Activated CD8-positive, alpha-beta memory T cell treated with anti-CD3 and anti-CD28 coated beads, Interleukin-2, amount 10 ng/mL, durations not matched to agents 7 days and 5 days (primary cell): ENCODE measurements around the gene PAQR9. TPM values are rescaled to one million over a fixed set of nuclear protein-coding genes. Genes with fewer than 3 reads are reported as not detected.

Experiments
- ATAC-seq: fragments of 150-1000 bp; cut with Tn5 transposase; one replicate; pipeline ENCODE4 v1.10.0; 2021; ENCODE audit warnings: moderate library complexity
- CTCF ChIA-PET: fragments of 350-600 bp; sonication (Branson Sonifier 250); formaldehyde crosslinking; loops from one replicate; lab custom pipeline; 2021; ENCODE audit warnings: antibody characterized with exemption; lab: Charles Lee
- DNase-seq: peaks from one replicate; pipeline ENCODE4 v3.0.0-alpha.2; 2020
- H3K27ac Mint-ChIP-seq: one replicate; pipeline ENCODE4 v1.8.0; 2021; ENCODE audit warnings: mild to moderate bottlenecking, mixed read lengths
- H3K27me3 Mint-ChIP-seq: one replicate; pipeline ENCODE4 v1.8.0; 2021; ENCODE audit warnings: mixed read lengths
- H3K36me3 Mint-ChIP-seq: one replicate; pipeline ENCODE4 v1.8.0; 2021; ENCODE audit warnings: mild to moderate bottlenecking, mixed read lengths
- H3K4me1 Mint-ChIP-seq: one replicate; pipeline ENCODE4 v1.8.0; 2021; ENCODE audit warnings: mixed read lengths
- H3K4me3 Mint-ChIP-seq: one replicate; pipeline ENCODE4 v1.8.0; 2021; ENCODE audit warnings: mild to moderate bottlenecking, moderate library complexity, mixed read lengths
- H3K9me3 Mint-ChIP-seq: one replicate; pipeline ENCODE4 v1.8.0; 2022; ENCODE audit warnings: low read depth, mixed read lengths
- total RNA-seq, 2 experiments: library from RNA; stranded (reverse); gene quantifications; one replicate each; pipeline ENCODE4 v1.2.3, GENCODE V29; 2021

Gene PAQR9
- total RNA-seq, 2 experiments from 2014 or later: not detected

- Mint-ChIP-seq H3K27ac (no peak overlapping the region), H3K9me3 (no peaks in the 10 kb centered on the region), H3K36me3 (no peaks in the 10 kb centered on the region), H3K27me3 (peaks cover 41% of the 10 kb centered on the region), H3K4me3 (no peak overlapping the region), H3K4me1 (no peaks in the 10 kb centered on the region)
- ATAC-seq: no peak
- CTCF ChIA-PET: interaction anchor here (0.9 kb wide), 1 partner anchor 8 kb away, joined by 3 read pairs; no protein-coding TSS in a partner anchor
- DNase-seq: no peak
Measured at GRCh38 chr3:142976621-142977398, 13.3 kb upstream of the PAQR9 start.

GRCh38 chr3:142975316-142975995, 12.0 kb upstream of the PAQR9 start:
- CTCF ChIA-PET: interaction anchor here (1.2 kb wide), 1 partner anchor 18 kb away, joined by 3 read pairs; no protein-coding TSS in a partner anchor
- Mint-ChIP-seq H3K9me3 (no peaks in the 10 kb centered on the region), H3K36me3 (no peaks in the 10 kb centered on the region), H3K27me3 (peaks cover 44% of the 10 kb centered on the region), H3K4me3 (no peak overlapping the region), H3K27ac (no peak overlapping the region), H3K4me1 (no peaks in the 10 kb centered on the region)
- DNase-seq (no peak), ATAC-seq (no peak)

GRCh38 chr3:142973217-142974009, 9.9 kb upstream of the PAQR9 start:
- no peak overlapping the region for H3K27ac Mint-ChIP-seq

GRCh38 chr3:142972092-142972753, 8.7 kb upstream of the PAQR9 start:
- H3K36me3 Mint-ChIP-seq: no peaks in the 10 kb centered on the region
- no peak overlapping the region for H3K4me3 Mint-ChIP-seq
- no peak overlapping the region for H3K27ac Mint-ChIP-seq
- peaks cover 54% of the 10 kb centered on the region for H3K27me3 Mint-ChIP-seq
- no peak for ATAC-seq
- DNase-seq: no peak
- no peaks in the 10 kb centered on the region for H3K9me3 Mint-ChIP-seq
- H3K4me1 Mint-ChIP-seq: no peaks in the 10 kb centered on the region
- CTCF ChIA-PET: interaction anchor here (1.2 kb wide), 1 partner anchor 144 kb away, joined by 3 read pairs; no protein-coding TSS in a partner anchor

More at GRCh38 chr3:142973217-142974009, 9.9 kb upstream of the PAQR9 start:
- CTCF ChIA-PET: interaction anchor here (0.7 to 1.2 kb wide), 3 partner anchors 12 to 145 kb away, joined by 3 to 4 read pairs (median 3); no protein-coding TSS in a partner anchor
- H3K9me3 Mint-ChIP-seq: no peaks in the 10 kb centered on the region
- DNase-seq: no peak
- H3K27me3 Mint-ChIP-seq: peaks cover 48% of the 10 kb centered on the region
- H3K4me3 Mint-ChIP-seq: no peak overlapping the region
- H3K36me3 Mint-ChIP-seq: no peaks in the 10 kb centered on the region
- no peaks in the 10 kb centered on the region for H3K4me1 Mint-ChIP-seq
- no peak for ATAC-seq

GRCh38 chr3:142971431-142971830, 8.0 kb upstream of the PAQR9 start:
- no peaks in the 10 kb centered on the region for H3K4me1 Mint-ChIP-seq
- no peaks in the 10 kb centered on the region for H3K36me3 Mint-ChIP-seq
- DNase-seq (no peak), ATAC-seq (no peak)
- H3K4me3 Mint-ChIP-seq: no peak overlapping the region
- no peaks in the 10 kb centered on the region for H3K9me3 Mint-ChIP-seq
- peaks cover 58% of the 10 kb centered on the region for H3K27me3 Mint-ChIP-seq
- CTCF ChIA-PET: no interaction called here
- H3K27ac Mint-ChIP-seq: no peak overlapping the region

- Mint-ChIP-seq H3K4me3 (no peak overlapping the region), H3K27ac (no peak overlapping the region), H3K27me3 (peaks cover 71% of the 10 kb centered on the region), H3K36me3 (no peaks in the 10 kb centered on the region), H3K4me1 (peaks cover 7% of the 10 kb centered on the region), H3K9me3 (no peaks in the 10 kb centered on the region)
- CTCF ChIA-PET: interaction anchor here (1.1 to 1.3 kb wide), 2 partner anchors 9 to 105 kb away, joined by 3 read pairs; no protein-coding TSS in a partner anchor
- DNase-seq: no peak
- ATAC-seq: no peak
Measured at GRCh38 chr3:142968319-142969025, 5.0 kb upstream of the PAQR9 start.

GRCh38 chr3:142966808-142967207, 3.3 kb upstream of the PAQR9 start:
- peaks cover 75% of the 10 kb centered on the region for H3K27me3 Mint-ChIP-seq
- H3K27ac Mint-ChIP-seq: no peak overlapping the region
- H3K36me3 Mint-ChIP-seq: no peaks in the 10 kb centered on the region
- CTCF ChIA-PET: interaction anchor here (1.3 kb wide), 1 partner anchor 103 kb away, joined by 3 read pairs; no protein-coding TSS in a partner anchor
- H3K4me3 Mint-ChIP-seq: no peak overlapping the region
- H3K4me1 Mint-ChIP-seq: peaks cover 14% of the 10 kb centered on the region
- ATAC-seq: no peak
- no peaks in the 10 kb centered on the region for H3K9me3 Mint-ChIP-seq
- DNase-seq: no peak

- Mint-ChIP-seq H3K4me3 (no peak overlapping the region), H3K27ac (no peak overlapping the region), H3K9me3 (no peaks in the 10 kb centered on the region), H3K27me3 (peaks cover 79% of the 10 kb centered on the region), H3K36me3 (no peaks in the 10 kb centered on the region), H3K4me1 (peaks cover 15% of the 10 kb centered on the region)
- CTCF ChIA-PET: interaction anchor here (0.7 to 1.4 kb wide), 2 partner anchors 25 to 137 kb away, joined by 3 read pairs; no protein-coding TSS in a partner anchor
- ATAC-seq: no peak
- DNase-seq: no peak
Measured at GRCh38 chr3:142965581-142965980, 2.1 kb upstream of the PAQR9 start.

GRCh38 chr3:142963234-142963515, 299 bp downstream of the PAQR9 start:
- Mint-ChIP-seq H3K4me1 (peaks cover 18% of the 10 kb centered on the region), H3K27me3 (peaks cover 82% of the 10 kb centered on the region), H3K27ac (no peak overlapping the region), H3K36me3 (no peaks in the 10 kb centered on the region), H3K9me3 (no peaks in the 10 kb centered on the region), H3K4me3 (peak overlapping the region; percentile 70)
- ATAC-seq (peak; percentile 55), DNase-seq (no peak)
- CTCF ChIA-PET: no interaction called here

DNA sequence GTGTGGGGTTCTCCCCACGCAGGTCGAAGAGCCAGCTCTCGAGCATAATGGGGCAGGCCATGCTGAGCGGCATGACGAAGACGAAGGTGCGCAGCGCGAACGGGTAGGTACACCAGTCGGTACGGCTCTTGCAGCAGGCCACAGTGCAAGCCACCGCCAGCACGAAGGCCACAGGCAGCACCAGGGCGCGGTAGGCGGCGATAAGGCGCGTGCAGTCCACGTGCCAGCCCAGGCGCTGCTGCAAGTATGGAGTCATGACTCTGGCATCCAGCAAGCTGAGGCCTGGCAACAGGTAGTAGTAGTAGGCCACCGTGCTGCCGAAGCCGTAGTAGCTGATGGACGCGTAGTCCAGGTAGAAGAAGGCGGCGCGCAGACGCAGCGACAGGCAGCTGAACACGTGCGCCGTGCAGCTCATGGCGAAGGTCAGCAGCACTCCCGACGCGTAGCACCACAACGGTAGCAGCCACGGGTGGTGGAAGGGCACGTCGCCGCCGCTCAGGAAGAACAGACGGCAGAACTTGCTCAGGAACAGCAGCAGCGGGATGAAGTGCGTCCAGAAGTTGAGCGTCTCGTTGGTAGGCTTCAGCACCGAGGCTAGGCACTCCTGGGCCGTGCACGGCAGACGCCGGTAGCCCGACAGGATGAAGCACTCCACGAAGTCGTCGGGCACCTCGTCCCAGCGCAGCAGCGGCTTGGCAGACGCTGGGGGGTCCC, 797 bp downstream of the PAQR9 start:
- Mint-ChIP-seq H3K27me3 (peaks cover 83% of the 10 kb centered on the region), H3K27ac (no peak overlapping the region), H3K9me3 (no peaks in the 10 kb centered on the region), H3K36me3 (no peaks in the 10 kb centered on the region), H3K4me3 (peak overlapping the region; percentile 70), H3K4me1 (peaks cover 18% of the 10 kb centered on the region)
- no peak for ATAC-seq
- DNase-seq: no peak
- CTCF ChIA-PET: interaction anchor here (1.5 kb wide), 1 partner anchor 32 kb away, joined by 3 read pairs; no protein-coding TSS in a partner anchor

GRCh38 chr3:142962175-142962519, 1.3 kb downstream of the PAQR9 start:
- CTCF ChIA-PET: interaction anchor here (1.5 kb wide), 1 partner anchor 31 kb away, joined by 3 read pairs; no protein-coding TSS in a partner anchor
- H3K27me3 Mint-ChIP-seq: peaks cover 84% of the 10 kb centered on the region
- peaks cover 18% of the 10 kb centered on the region for H3K4me1 Mint-ChIP-seq
- DNase-seq: no peak
- H3K9me3 Mint-ChIP-seq: no peaks in the 10 kb centered on the region
- no peak for ATAC-seq
- H3K27ac Mint-ChIP-seq: no peak overlapping the region
- H3K4me3 Mint-ChIP-seq: peak overlapping the region; percentile 70
- no peaks in the 10 kb centered on the region for H3K36me3 Mint-ChIP-seq

DNA sequence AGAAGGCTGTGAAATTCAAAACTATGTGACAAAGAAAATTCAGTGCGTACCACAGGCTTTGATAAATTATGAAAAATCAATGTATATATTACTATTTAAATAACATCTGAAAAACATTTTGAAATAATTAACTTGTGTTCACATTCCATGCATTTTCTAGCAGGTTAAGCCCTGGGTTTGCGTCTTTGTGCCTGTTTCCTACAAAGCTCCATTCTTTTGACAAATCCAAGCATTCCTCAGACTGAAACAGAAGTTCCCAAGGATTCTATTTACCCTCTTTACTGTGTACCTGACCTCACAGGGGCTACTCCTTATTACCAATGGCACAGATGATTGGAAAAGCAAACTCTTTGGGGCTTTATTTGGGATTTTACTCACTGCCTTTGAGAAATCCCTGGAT, 1.9 kb downstream of the PAQR9 start:
- Mint-ChIP-seq H3K9me3 (no peaks in the 10 kb centered on the region), H3K4me3 (no peak overlapping the region), H3K36me3 (no peaks in the 10 kb centered on the region), H3K27me3 (peaks cover 85% of the 10 kb centered on the region), H3K4me1 (peaks cover 18% of the 10 kb centered on the region), H3K27ac (no peak overlapping the region)
- ATAC-seq (no peak), DNase-seq (no peak)
- CTCF ChIA-PET: interaction anchor here (1.0 to 1.5 kb wide), 3 partner anchors 25 to 31 kb away, joined by 3 to 4 read pairs (median 3); no protein-coding TSS in a partner anchor
